ENCODE results near the gene FRMPD4.

GRCh38 chrX:12149670-12150407 lies 11.6 kb downstream of the FRMPD4 start:
- TF ChIP-seq FOXM1 (IDR thresholded peaks at IDR 0.05; ENCODE audit: low read depth, low read length) (no peak), BHLHE40 (IDR thresholded peaks at IDR 0.05; ENCODE audit: borderline replicate concordance in 1 of 2, low read depth in 2 of 2, low read length in 1 of 2) (no peak), SRF (IDR thresholded peaks at IDR 0.05; ENCODE audit: low read depth in 2 of 2, low read length in 2 of 2) (no peak)
- TF ChIP-seq, protein P1, sequence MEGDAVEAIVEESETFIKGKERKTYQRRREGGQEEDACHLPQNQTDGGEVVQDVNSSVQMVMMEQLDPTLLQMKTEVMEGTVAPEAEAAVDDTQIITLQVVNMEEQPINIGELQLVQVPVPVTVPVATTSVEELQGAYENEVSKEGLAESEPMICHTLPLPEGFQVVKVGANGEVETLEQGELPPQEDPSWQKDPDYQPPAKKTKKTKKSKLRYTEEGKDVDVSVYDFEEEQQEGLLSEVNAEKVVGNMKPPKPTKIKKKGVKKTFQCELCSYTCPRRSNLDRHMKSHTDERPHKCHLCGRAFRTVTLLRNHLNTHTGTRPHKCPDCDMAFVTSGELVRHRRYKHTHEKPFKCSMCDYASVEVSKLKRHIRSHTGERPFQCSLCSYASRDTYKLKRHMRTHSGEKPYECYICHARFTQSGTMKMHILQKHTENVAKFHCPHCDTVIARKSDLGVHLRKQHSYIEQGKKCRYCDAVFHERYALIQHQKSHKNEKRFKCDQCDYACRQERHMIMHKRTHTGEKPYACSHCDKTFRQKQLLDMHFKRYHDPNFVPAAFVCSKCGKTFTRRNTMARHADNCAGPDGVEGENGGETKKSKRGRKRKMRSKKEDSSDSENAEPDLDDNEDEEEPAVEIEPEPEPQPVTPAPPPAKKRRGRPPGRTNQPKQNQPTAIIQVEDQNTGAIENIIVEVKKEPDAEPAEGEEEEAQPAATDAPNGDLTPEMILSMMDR (IDR thresholded peaks at IDR 0.05 in 2 of 3, conservative IDR thresholded peaks at IDR 0.05 in 1 of 3; ENCODE audit: control insufficient read depth in 2 of 3, extremely low read depth in 1 of 3, insufficient read depth in 1 of 3, low read depth in 3 of 3, low read length in 3 of 3), result no peak
- TF ChIP-seq, protein P2, sequence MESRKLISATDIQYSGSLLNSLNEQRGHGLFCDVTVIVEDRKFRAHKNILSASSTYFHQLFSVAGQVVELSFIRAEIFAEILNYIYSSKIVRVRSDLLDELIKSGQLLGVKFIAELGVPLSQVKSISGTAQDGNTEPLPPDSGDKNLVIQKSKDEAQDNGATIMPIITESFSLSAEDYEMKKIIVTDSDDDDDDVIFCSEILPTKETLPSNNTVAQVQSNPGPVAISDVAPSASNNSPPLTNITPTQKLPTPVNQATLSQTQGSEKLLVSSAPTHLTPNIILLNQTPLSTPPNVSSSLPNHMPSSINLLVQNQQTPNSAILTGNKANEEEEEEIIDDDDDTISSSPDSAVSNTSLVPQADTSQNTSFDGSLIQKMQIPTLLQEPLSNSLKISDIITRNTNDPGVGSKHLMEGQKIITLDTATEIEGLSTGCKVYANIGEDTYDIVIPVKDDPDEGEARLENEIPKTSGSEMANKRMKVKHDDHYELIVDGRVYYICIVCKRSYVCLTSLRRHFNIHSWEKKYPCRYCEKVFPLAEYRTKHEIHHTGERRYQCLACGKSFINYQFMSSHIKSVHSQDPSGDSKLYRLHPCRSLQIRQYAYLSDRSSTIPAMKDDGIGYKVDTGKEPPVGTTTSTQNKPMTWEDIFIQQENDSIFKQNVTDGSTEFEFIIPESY (IDR thresholded peaks at IDR 0.05), result no peak

All from GM12878 (cell line).